HG03095 (cell line): Measurements from ENCODE around the gene FGD6.
"Not testable (repeated sequence)": the region's sequence is repeated elsewhere in the genome, so short reads cannot be mapped to it uniquely, and the experiment has no call there.

Source experiments
- ATAC-seq: cut with Tn5 transposase; IDR thresholded peaks from one replicate; pipeline ENCODE4 v1.9.1; 2021; ENCODE audit warnings: moderate library complexity; ENCODE audit not compliant: unreplicated experiment

The FGD6 gene

GRCh38 chr12:95206916-95207315, 10.4 kb downstream of the FGD6 start:
- no peak for ATAC-seq

GRCh38 chr12:95205685-95206084, 11.6 kb downstream of the FGD6 start:
- no peak for ATAC-seq

GRCh38 chr12:95205016-95205624, 12.1 kb downstream of the FGD6 start:
- ATAC-seq: no peak

GRCh38 chr12:95204141-95204866, 13.0 kb downstream of the FGD6 start:
- ATAC-seq: no peak

GRCh38 chr12:95203487-95204030, 13.7 kb downstream of the FGD6 start:
- no peak for ATAC-seq

- no peak for ATAC-seq
Observed at GRCh38 chr12:95202691-95203486, 14.4 kb downstream of the FGD6 start.

GRCh38 chr12:95201056-95201670, 16.1 kb downstream of the FGD6 start:
- ATAC-seq: no peak

- ATAC-seq: no peak
Observed at GRCh38 chr12:95200128-95200894, 17.0 kb downstream of the FGD6 start.

- ATAC-seq: peak; percentile 59
Observed at GRCh38 chr12:95198914-95199313, 18.4 kb downstream of the FGD6 start.

GRCh38 chr12:95197636-95198035, 19.6 kb downstream of the FGD6 start:
- no peak for ATAC-seq

GRCh38 chr12:95196875-95197569, 20.2 kb downstream of the FGD6 start:
- ATAC-seq: not testable (repeated sequence)

- no peak for ATAC-seq
Observed at GRCh38 chr12:95195122-95195521, 22.1 kb downstream of the FGD6 start.

GRCh38 chr12:95193139-95193538, 24.1 kb downstream of the FGD6 start:
- ATAC-seq: no peak

- no peak for ATAC-seq
Observed at GRCh38 chr12:95192271-95192670, 25.0 kb downstream of the FGD6 start.

- no peak for ATAC-seq
Observed at GRCh38 chr12:95191060-95191696, 26.1 kb downstream of the FGD6 start.

- ATAC-seq: no peak
Observed at GRCh38 chr12:95187865-95188415, 29.3 kb downstream of the FGD6 start.

GRCh38 chr12:95185854-95186253, 31.4 kb downstream of the FGD6 start:
- no peak for ATAC-seq

- no peak for ATAC-seq
Observed at GRCh38 chr12:95185072-95185471, 32.2 kb downstream of the FGD6 start.

- ATAC-seq: no peak
Observed at GRCh38 chr12:95184121-95184520, 33.1 kb downstream of the FGD6 start.
